Retinal pigment epithelial cell (primary cell): ENCODE results near the gene PRRC2C.

Experiments used
- DNase-seq: peaks from one replicate; pipeline ENCODE4 v3.0.0-alpha.2; 2010; ENCODE audit warnings: low read depth
- H3K4me3 ChIP-seq: 2 replicates; pipeline ENCODE4 v1.5.1; 2011; ENCODE audit warnings: mild to moderate bottlenecking, low read length, control low read depth, moderate library complexity
- CTCF ChIP-seq: conservative IDR thresholded peaks from 2 replicates; pipeline ENCODE4 v1.5.1; 2011; ENCODE audit warnings: low read depth, low read length, control low read depth, inconsistent platforms

PRRC2C gene

GRCh38 chr1:171484760-171485374 lies 463 bp upstream of the PRRC2C start:
- TF ChIP-seq CTCF = no peak
- no peak for DNase-seq
- H3K4me3 ChIP-seq = peak overlapping the region; percentile 95

- peak overlapping the region; percentile 95 for H3K4me3 ChIP-seq
- TF ChIP-seq CTCF = no peak
- no peak for DNase-seq
Measured at GRCh38 chr1:171486048-171486519, 754 bp downstream of the PRRC2C start.

- peak overlapping the region; percentile 95 for H3K4me3 ChIP-seq
- TF ChIP-seq CTCF = no peak
- no peak for DNase-seq
Measured at GRCh38 chr1:171487038-171487437, 1.7 kb downstream of the PRRC2C start.

- no peak overlapping the region for H3K4me3 ChIP-seq
- no peak for TF ChIP-seq CTCF
- no peak for DNase-seq
Measured at GRCh38 chr1:171488190-171488929, 3.0 kb downstream of the PRRC2C start.

- TF ChIP-seq CTCF = no peak
- no peak overlapping the region for H3K4me3 ChIP-seq
- no peak for DNase-seq
Measured at GRCh38 chr1:171494076-171494475, 8.7 kb downstream of the PRRC2C start.

GRCh38 chr1:171495444-171495843 lies 10.1 kb downstream of the PRRC2C start:
- TF ChIP-seq CTCF = no peak
- DNase-seq = no peak
- H3K4me3 ChIP-seq = no peak overlapping the region

GRCh38 chr1:171500304-171500703 lies 15.0 kb downstream of the PRRC2C start:
- no peak for TF ChIP-seq CTCF
- H3K4me3 ChIP-seq = no peak overlapping the region
- no peak for DNase-seq
